Measurements from ENCODE around the gene DGKG. TPM values are rescaled to one million over a fixed set of nuclear protein-coding genes. Genes with fewer than 3 reads are reported as not detected.

Gene DGKG
- total and polyA plus RNA-seq, 2 of the 8 experiments (the other 6 are each of a cell fraction or from before 2014, with no cell fraction given) = 0.30 to 0.48 TPM

DNA sequence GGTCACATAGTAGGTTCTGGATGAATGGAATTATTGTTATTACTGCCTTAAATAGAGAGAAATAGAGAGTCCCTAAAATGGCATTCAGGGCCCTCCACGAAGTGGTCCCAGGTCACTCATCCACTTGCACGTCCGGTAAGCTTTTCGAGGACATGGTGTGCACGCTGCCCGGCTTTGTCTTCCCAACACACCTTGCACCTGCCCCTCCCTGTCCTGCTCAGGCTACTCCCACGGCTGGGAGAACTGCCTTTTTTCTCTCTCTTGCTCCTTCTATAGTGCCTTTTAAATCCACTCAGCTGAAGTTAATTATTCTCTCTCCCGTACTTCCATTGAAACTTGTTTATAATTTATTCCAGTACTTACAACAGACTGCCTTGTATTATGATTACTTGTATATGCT is 5.6 kb upstream of the DGKG start:
- no peak overlapping the region for H3K4ac ChIP-seq (replicated peaks; ENCODE audit: insufficient read length, low read depth, low read length)
- H3K9ac ChIP-seq (replicated peaks in 1 of 4; ENCODE audit: extremely low read depth in 1 of 4, low read depth in 3 of 4, low read length in 3 of 4) = no peak overlapping the region
- ChIA-PET CTCF (ENCODE audit: partially characterized antibody) (interaction anchor here (0.9 to 1.5 kb wide), 2 partner anchors 46 to 87 kb away, joined by 3 to 4 read pairs; no protein-coding TSS in a partner anchor), POLR2A (ENCODE audit: partially characterized antibody) (interaction anchor here (1.2 kb wide), 1 partner anchor 8 kb away, joined by 3 read pairs; no protein-coding TSS in a partner anchor)
- no peak overlapping the region for H3K23ac ChIP-seq (ENCODE audit: insufficient read length)
- H3K79me1 ChIP-seq (ENCODE audit: low read depth, low read length) = no peaks in the 10 kb centered on the region
- no peaks in the 10 kb centered on the region for H3K23me2 ChIP-seq (ENCODE audit: low read depth, low read length)
- H3K56ac ChIP-seq (replicated peaks; ENCODE audit: insufficient read length, low read depth, low read length) = no peak overlapping the region
- no peaks in the 10 kb centered on the region for H3K36me3 ChIP-seq (ENCODE audit: control insufficient read depth in 2 of 4, insufficient read depth in 4 of 4, low read length in 3 of 4)
- no peaks in the 10 kb centered on the region for H4K20me1 ChIP-seq (replicated peaks in 1 of 2; ENCODE audit: control insufficient read depth in 1 of 2, insufficient read depth in 2 of 2, low read length in 2 of 2)
- H3K14ac ChIP-seq (ENCODE audit: insufficient read length) = no peak overlapping the region
- 93% methylated on average over 8 of the region's 8 CpGs; no CpG with 5 or more reads in 1 of the 2 experiments for WGBS, 2 experiments (ENCODE audit: extremely low coverage in 1 of 2, insufficient coverage in 1 of 2, insufficient read length in 1 of 2, insufficient replicate concordance in 2 of 2, low coverage in 1 of 2, low lambda C conversion rate in 2 of 2, missing lambda C conversion rate in 1 of 2)
- FAIRE-seq (no peak), DNase-seq (ENCODE audit: low read depth in 1 of 2, low spot score in 2 of 2) (no peak)
- no peak overlapping the region for H2BK5ac ChIP-seq (ENCODE audit: low read depth, low read length)
- no peaks in the 10 kb centered on the region for H3K9me3 ChIP-seq (ENCODE audit: insufficient read depth in 2 of 2, low read depth in 1 of 2, low read length in 1 of 2)
- no peak overlapping the region for H3K18ac ChIP-seq (ENCODE audit: extremely low read depth, low read length)
- H3K4me2 ChIP-seq (ENCODE audit: insufficient read depth in 1 of 2, low read depth in 2 of 2, low read length in 2 of 2) = no peak overlapping the region
- H2BK12ac ChIP-seq (ENCODE audit: low read depth, low read length) = no peak overlapping the region
- H4K8ac ChIP-seq (ENCODE audit: extremely low read depth, insufficient read depth, low read length) = no peak overlapping the region
- H3K79me2 ChIP-seq (ENCODE audit: control insufficient read depth in 1 of 2, insufficient read depth in 2 of 2, low read length in 2 of 2) = no peaks in the 10 kb centered on the region
- no peak overlapping the region for H2BK15ac ChIP-seq (ENCODE audit: low read length)
- H3K4me3 ChIP-seq (ENCODE audit: extremely low read depth in 1 of 4, insufficient read depth in 2 of 4, low read depth in 3 of 4, low read length in 4 of 4) = no peak overlapping the region
- H2AFZ ChIP-seq (ENCODE audit: low read length) = no peak overlapping the region
- H3K4me1 ChIP-seq (replicated peaks in 1 of 4; ENCODE audit: control insufficient read depth in 3 of 4, insufficient read depth in 4 of 4, low read length in 3 of 4) = no peaks in the 10 kb centered on the region
- H2BK20ac ChIP-seq (ENCODE audit: low read length) = no peak overlapping the region
- no peak overlapping the region for H2BK120ac ChIP-seq (replicated peaks; ENCODE audit: low read depth, low read length)
- no peak overlapping the region for H2AK5ac ChIP-seq (ENCODE audit: low read depth, low read length)
- no peak overlapping the region for H4K5ac ChIP-seq (ENCODE audit: insufficient read length, low read depth, low read length)
- no peak overlapping the region for H3K27ac ChIP-seq (ENCODE audit: low read depth, low read length)
- TF ChIP-seq ASH2L (IDR thresholded peaks at IDR 0.05; ENCODE audit: low read length) (no peak), SUZ12 (IDR thresholded peaks at IDR 0.05; ENCODE audit: low read length) (no peak), JUND (IDR thresholded peaks at IDR 0.05; ENCODE audit: low read length) (no peak), CBX8 (IDR thresholded peaks at IDR 0.05; ENCODE audit: borderline replicate concordance, low read depth, low read length) (no peak), HDAC2 (IDR thresholded peaks at IDR 0.05; ENCODE audit: borderline replicate concordance in 1 of 2, low read depth in 2 of 2, low read length in 2 of 2) (no peak)
- H3K27me3 ChIP-seq (replicated peaks in 1 of 4; ENCODE audit: control insufficient read depth in 3 of 4, extremely low read depth in 1 of 4, insufficient read depth in 3 of 4, low read length in 3 of 4) = peaks cover 11 to 23% (median 15%) of the 10 kb centered on the region in 4 experiments
- no peak overlapping the region for H4K91ac ChIP-seq (replicated peaks; ENCODE audit: insufficient read length, low read length)
